HCT116 (cell line): ENCODE results near the gene DENND5A. TPM values are rescaled to one million over a fixed set of nuclear protein-coding genes. Genes with fewer than 3 reads are reported as not detected.

Experiments used
- ATAC-seq: fragments of 200-7000 bp; cut with Tn5 transposase; 2 replicates; pipeline ENCODE4 v1.9.1; 2020; ENCODE audit warnings: mild to moderate bottlenecking, moderate library complexity
- BruUV-seq: library from RNA; stranded (reverse); fragments of 400-500 nt; replicated peaks from 2 replicates; lab custom pipeline; 2021; lab: Mats Ljungman, UMichigan
- CTCF ChIA-PET: fragments of 300-600 bp; sonication (Branson Sonifier 250); formaldehyde crosslinking; loops from one replicate; lab custom pipeline; 2021; ENCODE audit warnings: antibody characterized with exemption; lab: Charles Lee
- POLR2A ChIA-PET: fragments of 300-600, 350-600 bp; sonication (Branson Sonifier 250); formaldehyde crosslinking; loops from one replicate; lab custom pipeline; 2021; ENCODE audit warnings: antibody characterized with exemption; lab: Charles Lee
- RAD21 ChIA-PET, 2 experiments: fragments of 300-600 bp; sonication (Branson Sonifier 250); formaldehyde crosslinking; loops; one replicate each; lab custom pipeline; 2023; ENCODE audit warnings: low total read pairs in 2 of 2; ENCODE audit not compliant: uncharacterized antibody in 2 of 2, unreplicated experiment in 2 of 2, low non-redundant PET in 1 of 2; lab: Charles Lee
- DNase-seq: peaks from one replicate; pipeline ENCODE4 v3.0.0-alpha.2; 2010; ENCODE audit warnings: low read depth, low spot score
- H2AFZ ChIP-seq: fragments of 200-600 bp; shearing (Covaris generic), sonication (generic); 2 replicates; pipeline ENCODE4 v1.6.1; 2017; ENCODE audit warnings: low read depth, mixed run types, mixed read lengths, antibody characterized with exemption, low read length; ENCODE audit not compliant: poor library complexity, severe bottlenecking
- H3K27ac ChIP-seq: 2 replicates; pipeline ENCODE4 v1.5.1; 2012; ENCODE audit warnings: low read depth, low read length
- H3K27me3 ChIP-seq: fragments of 200-600 bp; sonication (generic); 2 replicates; pipeline ENCODE4 v1.6.1; 2016; ENCODE audit warnings: mixed run types, low read length, mixed read lengths; ENCODE audit not compliant: insufficient read depth
- H3K36me3 ChIP-seq, 2 experiments: fragments of 200-500 bp in 1 of 2; fragments of 200-600 bp in 1 of 2; sonication (Bioruptor generic) in 1 of 2; sonication (generic) in 1 of 2; 2 replicates each; pipeline versions ENCODE4 v1.5.1 to v1.6.1; 2014 to 2016; ENCODE audit warnings: low read length in 2 of 2, inconsistent platforms in 1 of 2, mixed read lengths in 1 of 2, mixed run types in 1 of 2; ENCODE audit not compliant: insufficient read depth in 2 of 2, control insufficient read depth in 1 of 2
- H3K4me1 ChIP-seq, 2 experiments: fragments of 200-600 bp in 1 of 2; sonication (generic) in 1 of 2; 2 replicates each; pipeline versions ENCODE4 v1.5.1 to v1.6.1; 2012 to 2017; ENCODE audit warnings: low read length in 2 of 2, inconsistent platforms in 1 of 2, mild to moderate bottlenecking in 1 of 2, mixed read lengths in 1 of 2, mixed run types in 1 of 2, moderate library complexity in 1 of 2; ENCODE audit not compliant: insufficient read depth in 2 of 2, control insufficient read depth in 1 of 2
- H3K4me2 ChIP-seq: fragments of 200-600 bp; sonication (generic); 2 replicates; pipeline ENCODE4 v1.6.1; 2017; ENCODE audit warnings: mixed run types, low read length, mixed read lengths
- H3K4me3 ChIP-seq, 2 experiments: fragments of 200-600 bp in 1 of 2; sonication (generic) in 1 of 2; replicated peaks in 1 of 2; 2 replicates each; pipeline ENCODE4 v1.5.1; 2011 to 2016; ENCODE audit warnings: low read length in 2 of 2, control low read depth in 1 of 2, low read depth in 1 of 2, mild to moderate bottlenecking in 1 of 2, mixed read lengths in 1 of 2, mixed run types in 1 of 2
- H3K79me2 ChIP-seq: fragments of 200-600 bp; sonication (generic); 2 replicates; pipeline ENCODE4 v1.6.1; 2017; ENCODE audit warnings: mild to moderate bottlenecking, mixed run types, low read length, moderate library complexity, mixed read lengths; ENCODE audit not compliant: insufficient read depth
- H3K9ac ChIP-seq: fragments of 200-600 bp; sonication (generic); 2 replicates; pipeline ENCODE4 v1.6.1; 2016; ENCODE audit warnings: low read length, mixed read lengths
- H3K9me2 ChIP-seq: fragments of 200-600 bp; sonication (generic), shearing (Covaris generic); 2 replicates; pipeline ENCODE4 v1.6.1; 2017; ENCODE audit warnings: mixed run types, mild to moderate bottlenecking, moderate library complexity; ENCODE audit not compliant: insufficient read depth
- H3K9me3 ChIP-seq, 2 experiments: fragments of 200-500 bp in 1 of 2; fragments of 200-600 bp in 1 of 2; sonication (Bioruptor generic) in 1 of 2; sonication (generic) in 1 of 2; 2 replicates each; pipeline ENCODE4 v1.6.1; 2014 to 2017; ENCODE audit warnings: low read length in 2 of 2, mixed read lengths in 2 of 2, inconsistent platforms in 1 of 2, low read depth in 1 of 2, mild to moderate bottlenecking in 1 of 2, mixed run types in 1 of 2, moderate library complexity in 1 of 2; ENCODE audit not compliant: control insufficient read depth in 1 of 2, insufficient read depth in 1 of 2
- H4K20me1 ChIP-seq: fragments of 200-600 bp; sonication (generic), shearing (Covaris generic); 2 replicates; pipeline ENCODE4 v1.6.1; 2017; ENCODE audit warnings: mixed run types, mild to moderate bottlenecking, moderate library complexity; ENCODE audit not compliant: insufficient read depth
- CBX3 ChIP-seq: IDR thresholded peaks from 2 replicates; pipeline ENCODE4 v1.6.1; 2012; ENCODE audit warnings: low read depth
- CEBPB ChIP-seq: IDR thresholded peaks from 2 replicates; pipeline ENCODE4 v1.6.1; 2012; ENCODE audit warnings: low read depth
- EGR1 ChIP-seq: IDR thresholded peaks from 2 replicates; pipeline ENCODE4 v1.6.1; 2012; ENCODE audit warnings: low read depth
- ELF1 ChIP-seq: IDR thresholded peaks from 2 replicates; pipeline ENCODE4 v1.6.1; 2012; ENCODE audit warnings: low read depth, borderline replicate concordance
- EZH2phosphoT487 ChIP-seq: fragments of 200-600 bp; IDR thresholded peaks from 2 replicates; pipeline ENCODE4 v1.6.1; 2018; ENCODE audit warnings: antibody characterized with exemption, borderline replicate concordance
- JUND ChIP-seq: IDR thresholded peaks from 2 replicates; pipeline ENCODE4 v1.6.1; 2012
- MAX ChIP-seq: IDR thresholded peaks from 2 replicates; pipeline ENCODE4 v1.6.1; 2012
- POLR2AphosphoS5 ChIP-seq: IDR thresholded peaks from 2 replicates; pipeline ENCODE4 v1.6.1; 2011; ENCODE audit warnings: mild to moderate bottlenecking, low read depth, low read length, moderate library complexity
- RAD21 ChIP-seq: IDR thresholded peaks from 2 replicates; pipeline ENCODE4 v1.6.1; 2012; ENCODE audit warnings: low read depth, mild to moderate bottlenecking
- SIN3A ChIP-seq: IDR thresholded peaks from 2 replicates; pipeline ENCODE4 v1.6.1; 2012; ENCODE audit warnings: low read depth
- SP1 ChIP-seq: IDR thresholded peaks from 2 replicates; pipeline ENCODE4 v1.6.1; 2012; ENCODE audit warnings: low read depth
- SRF ChIP-seq: IDR thresholded peaks from 2 replicates; pipeline ENCODE4 v1.6.1; 2012; ENCODE audit warnings: low read depth
- TCF7L2 ChIP-seq: IDR thresholded peaks from 2 replicates; pipeline ENCODE4 v1.7.0; 2011; ENCODE audit warnings: borderline replicate concordance, inconsistent platforms; ENCODE audit not compliant: insufficient read depth, insufficient read length; ENCODE audit errors: extremely low read depth
- ZFX ChIP-seq: fragments of 450-650 bp; IDR thresholded peaks from 2 replicates; pipeline ENCODE4 v1.6.1; 2017
- ZNF274 ChIP-seq: fragments of 200-500 bp; sonication (Bioruptor generic); IDR thresholded peaks from 2 replicates; pipeline ENCODE4 v1.6.1; 2014; ENCODE audit warnings: mild to moderate bottlenecking, low read depth, low read length, inconsistent platforms
- intact Hi-C: fragments of 100-400 bp; cut with micrococcal nuclease; formaldehyde crosslinking; loops from 2 replicates; pipeline ENCODE4 v1.10.0; 2022
- total RNA-seq: library from RNA; stranded (reverse); gene quantifications from one replicate; pipeline ENCODE4 v1.2.1, GENCODE V29; 2021; ENCODE audit not compliant: unreplicated experiment
- TF ChIP-seq, protein P1 (sequence below), 3 experiments: fragments of 200-600 bp in 1 of 3; sonication (generic) in 1 of 3; IDR thresholded peaks in 2 of 3; conservative IDR thresholded peaks in 1 of 3; 2 replicates each; pipeline ENCODE4 v1.5.1; 2012 to 2017; ENCODE audit warnings: low read depth in 2 of 3, low read length in 2 of 3, antibody characterized with exemption in 1 of 3, borderline replicate concordance in 1 of 3, control low read depth in 1 of 3, mild to moderate bottlenecking in 1 of 3, mixed read lengths in 1 of 3, mixed run types in 1 of 3, moderate library complexity in 1 of 3; ENCODE audit not compliant: insufficient read depth in 1 of 3
- TF ChIP-seq, protein P2 (sequence below): IDR thresholded peaks from 2 replicates; pipeline ENCODE4 v1.6.1; 2012; ENCODE audit warnings: low read depth
- TF ChIP-seq, protein P3 (sequence below): IDR thresholded peaks from 2 replicates; pipeline ENCODE4 v1.6.1; 2012

The DENND5A gene
- total RNA-seq, 1 experiment from 2014 or later: 48.6 TPM

DNA sequence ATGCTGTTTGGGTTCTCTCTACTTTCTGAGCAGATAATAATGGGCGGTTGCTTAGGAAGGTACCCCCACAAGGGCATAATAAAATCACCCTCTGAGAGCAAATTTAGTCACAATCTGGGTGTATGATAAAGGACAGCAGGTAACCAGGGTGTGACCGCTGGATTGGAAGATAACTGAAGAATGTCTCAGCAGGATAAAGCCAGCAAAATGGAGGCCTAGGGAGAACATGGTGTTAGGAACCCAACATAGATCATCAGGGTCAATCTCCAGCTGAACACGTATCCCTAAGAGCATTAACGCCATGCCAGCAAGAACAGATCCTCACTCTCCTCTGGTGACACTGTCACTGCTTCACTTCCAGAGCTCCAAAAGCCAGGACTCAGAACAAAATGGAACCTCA is 109.2 kb downstream of the DENND5A start (continued):
- TF ChIP-seq, protein P1, sequence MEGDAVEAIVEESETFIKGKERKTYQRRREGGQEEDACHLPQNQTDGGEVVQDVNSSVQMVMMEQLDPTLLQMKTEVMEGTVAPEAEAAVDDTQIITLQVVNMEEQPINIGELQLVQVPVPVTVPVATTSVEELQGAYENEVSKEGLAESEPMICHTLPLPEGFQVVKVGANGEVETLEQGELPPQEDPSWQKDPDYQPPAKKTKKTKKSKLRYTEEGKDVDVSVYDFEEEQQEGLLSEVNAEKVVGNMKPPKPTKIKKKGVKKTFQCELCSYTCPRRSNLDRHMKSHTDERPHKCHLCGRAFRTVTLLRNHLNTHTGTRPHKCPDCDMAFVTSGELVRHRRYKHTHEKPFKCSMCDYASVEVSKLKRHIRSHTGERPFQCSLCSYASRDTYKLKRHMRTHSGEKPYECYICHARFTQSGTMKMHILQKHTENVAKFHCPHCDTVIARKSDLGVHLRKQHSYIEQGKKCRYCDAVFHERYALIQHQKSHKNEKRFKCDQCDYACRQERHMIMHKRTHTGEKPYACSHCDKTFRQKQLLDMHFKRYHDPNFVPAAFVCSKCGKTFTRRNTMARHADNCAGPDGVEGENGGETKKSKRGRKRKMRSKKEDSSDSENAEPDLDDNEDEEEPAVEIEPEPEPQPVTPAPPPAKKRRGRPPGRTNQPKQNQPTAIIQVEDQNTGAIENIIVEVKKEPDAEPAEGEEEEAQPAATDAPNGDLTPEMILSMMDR (IDR thresholded peaks at IDR 0.05 in 2 of 3, conservative IDR thresholded peaks at IDR 0.05 in 1 of 3; ENCODE audit: borderline replicate concordance in 1 of 3, insufficient read depth in 1 of 3, low read depth in 2 of 3, low read length in 2 of 3): no peak
- TF ChIP-seq EZH2phosphoT487: no peak
- TF ChIP-seq MAX: no peak
- no peak for TF ChIP-seq ELF1
- TF ChIP-seq, all 23 proteins: peak for 0

DNA sequence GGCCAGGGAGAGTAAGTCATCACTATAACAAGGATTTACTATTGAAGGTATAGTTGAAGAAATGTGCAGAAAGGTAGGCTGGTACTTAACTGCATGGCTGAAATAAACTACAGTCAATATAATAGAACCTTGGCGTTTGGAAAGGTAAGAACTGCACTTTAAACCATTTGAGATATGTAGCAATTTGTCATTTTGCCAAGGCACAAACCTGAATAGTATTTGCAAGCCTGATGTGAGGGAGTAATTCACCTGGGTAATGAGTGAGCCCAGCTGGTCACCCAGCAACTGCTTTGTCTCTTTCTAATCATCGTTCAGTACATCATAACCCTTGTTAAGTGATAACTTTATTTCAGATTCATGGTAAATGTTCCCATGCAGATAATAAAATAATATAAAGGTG is 111.5 kb downstream of the DENND5A start:
- DNase-seq (no peak), ATAC-seq (no peak)
- H4K20me1 ChIP-seq: no peaks in the 10 kb centered on the region
- no peak overlapping the region for H3K27ac ChIP-seq
- no peak overlapping the region for H3K9ac ChIP-seq
- no peaks in the 10 kb centered on the region for H3K27me3 ChIP-seq
- RAD21 ChIA-PET: no interaction called here
- CTCF ChIA-PET: no interaction called here
- TF ChIP-seq SIN3A (no peak), JUND (no peak), CBX3 (no peak), CEBPB (no peak), EGR1 (no peak), POLR2AphosphoS5 (no peak), ZFX (no peak), SRF (no peak), ZNF274 (no peak), ELF1 (no peak), RAD21 (no peak), SP1 (no peak), MAX (no peak), TCF7L2 (no peak)
- TF ChIP-seq, protein P2, sequence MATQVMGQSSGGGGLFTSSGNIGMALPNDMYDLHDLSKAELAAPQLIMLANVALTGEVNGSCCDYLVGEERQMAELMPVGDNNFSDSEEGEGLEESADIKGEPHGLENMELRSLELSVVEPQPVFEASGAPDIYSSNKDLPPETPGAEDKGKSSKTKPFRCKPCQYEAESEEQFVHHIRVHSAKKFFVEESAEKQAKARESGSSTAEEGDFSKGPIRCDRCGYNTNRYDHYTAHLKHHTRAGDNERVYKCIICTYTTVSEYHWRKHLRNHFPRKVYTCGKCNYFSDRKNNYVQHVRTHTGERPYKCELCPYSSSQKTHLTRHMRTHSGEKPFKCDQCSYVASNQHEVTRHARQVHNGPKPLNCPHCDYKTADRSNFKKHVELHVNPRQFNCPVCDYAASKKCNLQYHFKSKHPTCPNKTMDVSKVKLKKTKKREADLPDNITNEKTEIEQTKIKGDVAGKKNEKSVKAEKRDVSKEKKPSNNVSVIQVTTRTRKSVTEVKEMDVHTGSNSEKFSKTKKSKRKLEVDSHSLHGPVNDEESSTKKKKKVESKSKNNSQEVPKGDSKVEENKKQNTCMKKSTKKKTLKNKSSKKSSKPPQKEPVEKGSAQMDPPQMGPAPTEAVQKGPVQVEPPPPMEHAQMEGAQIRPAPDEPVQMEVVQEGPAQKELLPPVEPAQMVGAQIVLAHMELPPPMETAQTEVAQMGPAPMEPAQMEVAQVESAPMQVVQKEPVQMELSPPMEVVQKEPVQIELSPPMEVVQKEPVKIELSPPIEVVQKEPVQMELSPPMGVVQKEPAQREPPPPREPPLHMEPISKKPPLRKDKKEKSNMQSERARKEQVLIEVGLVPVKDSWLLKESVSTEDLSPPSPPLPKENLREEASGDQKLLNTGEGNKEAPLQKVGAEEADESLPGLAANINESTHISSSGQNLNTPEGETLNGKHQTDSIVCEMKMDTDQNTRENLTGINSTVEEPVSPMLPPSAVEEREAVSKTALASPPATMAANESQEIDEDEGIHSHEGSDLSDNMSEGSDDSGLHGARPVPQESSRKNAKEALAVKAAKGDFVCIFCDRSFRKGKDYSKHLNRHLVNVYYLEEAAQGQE: no peak
- TF ChIP-seq, protein P3, sequence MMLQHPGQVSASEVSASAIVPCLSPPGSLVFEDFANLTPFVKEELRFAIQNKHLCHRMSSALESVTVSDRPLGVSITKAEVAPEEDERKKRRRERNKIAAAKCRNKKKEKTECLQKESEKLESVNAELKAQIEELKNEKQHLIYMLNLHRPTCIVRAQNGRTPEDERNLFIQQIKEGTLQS: no peak
- no peaks in the 10 kb centered on the region for H3K9me2 ChIP-seq
- no TSS peak for BruUV-seq
- intact Hi-C loops: no loop called here
- no peaks in the 10 kb centered on the region for H3K9me3 ChIP-seq
- H2AFZ ChIP-seq: no peak overlapping the region
- H3K36me3 ChIP-seq: peaks cover 16 to 18% of the 10 kb centered on the region in 2 experiments; a peak in 3 of 4 replicates
- no peak overlapping the region for H3K4me3 ChIP-seq
- H3K4me2 ChIP-seq: no peak overlapping the region
- H3K79me2 ChIP-seq: no peaks in the 10 kb centered on the region
- H3K4me1 ChIP-seq: no peaks in the 10 kb centered on the region
- POLR2A ChIA-PET: no interaction called here
